DND-41 (cell line): ENCODE data around the gene VAV2.

Experiments
- ATAC-seq: fragments of 200-7000 bp; cut with Tn5 transposase; 3 replicates; pipeline ENCODE4 v1.9.1; 2021; ENCODE audit warnings: low read depth; ENCODE audit not compliant: insufficient read depth
- DNase-seq: peaks from one replicate; pipeline ENCODE4 v3.0.0-alpha.2; 2020
- H2AFZ ChIP-seq: 2 replicates; pipeline ENCODE4 v1.6.0; 2012; ENCODE audit warnings: low read depth, low read length
- H3K27ac ChIP-seq: 2 replicates; pipeline ENCODE4 v1.5.1; 2012; ENCODE audit warnings: low read length, inconsistent platforms
- H3K27me3 ChIP-seq: fragments of 200-600 bp; sonication (generic); 2 replicates; pipeline ENCODE4 v1.6.0; 2012; ENCODE audit warnings: low read length, mild to moderate bottlenecking, inconsistent platforms; ENCODE audit not compliant: insufficient read depth, poor library complexity
- H3K36me3 ChIP-seq: 2 replicates; pipeline ENCODE4 v1.5.1; 2012; ENCODE audit warnings: low read length, inconsistent platforms; ENCODE audit not compliant: insufficient read depth
- H3K4me1 ChIP-seq: 2 replicates; pipeline ENCODE4 v1.5.1; 2012; ENCODE audit warnings: mild to moderate bottlenecking, low read length; ENCODE audit not compliant: insufficient read depth
- H3K4me2 ChIP-seq: 2 replicates; pipeline ENCODE4 v1.6.0; 2012; ENCODE audit warnings: mild to moderate bottlenecking, moderate library complexity, low read length, inconsistent platforms; ENCODE audit not compliant: insufficient read depth
- H3K4me3 ChIP-seq, 2 experiments: fragments of 200-600 bp in 1 of 2; shearing (Covaris generic) in 1 of 2; 2 replicates each; pipeline ENCODE4 v1.5.1; 2012 to 2016; ENCODE audit warnings: inconsistent platforms in 2 of 2, low read length in 2 of 2, mild to moderate bottlenecking in 2 of 2, low read depth in 1 of 2, moderate library complexity in 1 of 2
- H3K79me2 ChIP-seq: 2 replicates; pipeline ENCODE4 v1.6.0; 2012; ENCODE audit warnings: low read length, inconsistent platforms; ENCODE audit not compliant: insufficient read depth
- H3K9ac ChIP-seq: 2 replicates; pipeline ENCODE4 v1.6.0; 2012; ENCODE audit warnings: low read depth, mild to moderate bottlenecking, inconsistent platforms, low read length, moderate library complexity
- H3K9me3 ChIP-seq: 2 replicates; pipeline ENCODE4 v1.5.1; 2012; ENCODE audit warnings: low read length, moderate library complexity, mild to moderate bottlenecking, inconsistent platforms; ENCODE audit not compliant: insufficient read depth, severe bottlenecking
- H4K20me1 ChIP-seq: 2 replicates; pipeline ENCODE4 v1.6.0; 2012; ENCODE audit warnings: low read length; ENCODE audit not compliant: insufficient read depth
- CTCF ChIP-seq: IDR thresholded peaks from 2 replicates; pipeline ENCODE4 v1.5.1; 2012; ENCODE audit warnings: borderline replicate concordance, low read length, moderate library complexity, mild to moderate bottlenecking; ENCODE audit not compliant: poor library complexity, severe bottlenecking; ENCODE audit errors: extremely low read depth
- EZH2 ChIP-seq: IDR thresholded peaks from 3 replicates; pipeline ENCODE4 v1.6.1; 2012; ENCODE audit warnings: borderline replicate concordance, low read depth, mild to moderate bottlenecking, moderate library complexity, low read length, inconsistent platforms; ENCODE audit not compliant: severe bottlenecking

Gene VAV2

GRCh38 chr9:133863257-133863592 lies 128.9 kb downstream of the VAV2 start:
- peaks cover 4% of the 10 kb centered on the region for H3K9me3 ChIP-seq
- no peak for ATAC-seq
- no peak for DNase-seq
- H3K27me3 ChIP-seq = no peaks in the 10 kb centered on the region
- no peaks in the 10 kb centered on the region for H3K4me1 ChIP-seq
- H3K36me3 ChIP-seq = no peaks in the 10 kb centered on the region
- no peak overlapping the region for H3K4me3 ChIP-seq
- no peak overlapping the region for H3K27ac ChIP-seq
- H3K9ac ChIP-seq = no peak overlapping the region
- H3K4me2 ChIP-seq = no peak overlapping the region
- no peaks in the 10 kb centered on the region for H4K20me1 ChIP-seq
- no peak overlapping the region for H2AFZ ChIP-seq
- no peaks in the 10 kb centered on the region for H3K79me2 ChIP-seq
- TF ChIP-seq CTCF = no peak
- TF ChIP-seq EZH2 = no peak

GRCh38 chr9:133862585-133863256 lies 129.4 kb downstream of the VAV2 start:
- no peak for TF ChIP-seq CTCF
- no peak for TF ChIP-seq EZH2
- H3K79me2 ChIP-seq = no peaks in the 10 kb centered on the region
- no peak overlapping the region for H3K4me3 ChIP-seq
- no peak overlapping the region for H2AFZ ChIP-seq
- peaks cover 4% of the 10 kb centered on the region for H3K9me3 ChIP-seq
- no peaks in the 10 kb centered on the region for H3K27me3 ChIP-seq
- no peaks in the 10 kb centered on the region for H3K36me3 ChIP-seq
- no peak overlapping the region for H3K4me2 ChIP-seq
- no peaks in the 10 kb centered on the region for H3K4me1 ChIP-seq
- H3K9ac ChIP-seq = no peak overlapping the region
- no peak for DNase-seq
- no peak for ATAC-seq
- no peak overlapping the region for H3K27ac ChIP-seq
- no peaks in the 10 kb centered on the region for H4K20me1 ChIP-seq

DNA sequence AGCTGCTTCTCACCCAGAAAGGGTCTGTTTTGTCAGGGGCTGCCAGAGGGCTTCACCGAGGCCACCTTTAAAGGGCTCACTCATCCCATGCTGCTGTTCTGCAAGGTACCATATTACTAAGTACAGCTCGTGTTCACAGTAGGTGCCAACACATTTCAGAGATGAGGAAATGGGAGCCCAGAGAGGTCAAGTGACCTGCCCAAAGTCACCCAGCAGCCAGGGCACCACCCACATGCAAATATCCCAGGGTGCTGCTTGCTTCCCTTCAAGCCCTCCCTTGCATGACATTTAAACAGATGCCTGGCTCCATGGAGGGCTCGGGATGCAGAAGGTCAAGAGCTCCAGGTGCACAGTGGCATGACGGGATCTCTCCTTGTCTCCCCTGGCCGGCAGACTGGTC lies 130.4 kb downstream of the VAV2 start:
- Histone ChIP-seq H3K4me2 (no peak overlapping the region), H3K4me1 (no peaks in the 10 kb centered on the region), H4K20me1 (no peaks in the 10 kb centered on the region), H3K36me3 (no peaks in the 10 kb centered on the region), H3K9ac (no peak overlapping the region), H3K79me2 (no peaks in the 10 kb centered on the region), H3K4me3 (no peak overlapping the region), H3K9me3 (peaks cover 4% of the 10 kb centered on the region), H2AFZ (no peak overlapping the region), H3K27ac (no peak overlapping the region), H3K27me3 (no peaks in the 10 kb centered on the region)
- TF ChIP-seq CTCF = no peak
- no peak for TF ChIP-seq EZH2
- ATAC-seq = no peak
- no peak for DNase-seq
